ENCODE measurements around the gene CCDC78.

Gene CCDC78

GRCh38 chr16:722835-723633 lies 3.2 kb downstream of the CCDC78 start:
- no peak for DNase-seq

GRCh38 chr16:721765-722540 lies 4.3 kb downstream of the CCDC78 start:
- DNase-seq = no peak

DNA sequence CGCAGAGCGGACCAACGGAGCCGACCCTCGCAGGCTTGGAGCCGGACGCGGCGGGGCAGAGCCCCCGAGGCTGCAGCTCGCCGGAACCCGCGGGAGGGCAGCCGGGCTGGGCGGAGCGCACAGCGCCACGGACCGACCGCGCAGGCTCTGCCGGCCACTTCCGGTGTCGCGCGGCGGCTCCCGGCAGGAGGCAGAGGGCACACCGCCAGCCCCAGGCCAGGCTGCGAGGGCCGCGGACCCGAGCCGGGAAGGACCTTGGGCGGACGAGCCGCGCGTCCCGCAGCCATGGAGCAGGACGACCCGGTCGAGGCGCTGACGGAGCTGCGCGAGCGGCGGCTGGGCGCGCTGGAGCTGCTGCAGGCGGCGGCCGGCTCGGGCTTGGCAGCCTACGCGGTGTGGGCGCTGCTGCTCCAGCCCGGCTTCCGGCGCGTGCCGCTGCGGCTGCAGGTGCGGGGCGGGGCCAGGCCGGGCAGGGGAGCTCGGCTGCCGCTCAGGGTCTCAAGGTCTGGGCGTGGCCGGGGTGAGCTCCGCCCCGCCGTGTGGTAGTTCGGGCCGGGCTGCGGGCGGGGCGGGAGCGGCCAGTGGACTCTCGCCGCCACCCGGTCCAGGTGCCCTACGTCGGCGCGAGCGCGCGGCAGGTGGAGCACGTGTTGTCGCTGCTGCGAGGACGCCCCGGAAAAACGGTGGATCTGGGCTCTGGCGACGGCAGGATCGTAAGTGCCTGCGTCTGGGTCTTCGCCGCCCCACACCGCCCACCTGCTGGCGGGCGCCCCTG lies 5.1 kb downstream of the CCDC78 start, which contains the start of gene ANTKMT:
TSS of gene ANTKMT (plus strand) at position 157 of the 775 bp plus-strand sequence. CDS start at position 286, 129 bp downstream.
- peak; percentile 83 for DNase-seq

DNA sequence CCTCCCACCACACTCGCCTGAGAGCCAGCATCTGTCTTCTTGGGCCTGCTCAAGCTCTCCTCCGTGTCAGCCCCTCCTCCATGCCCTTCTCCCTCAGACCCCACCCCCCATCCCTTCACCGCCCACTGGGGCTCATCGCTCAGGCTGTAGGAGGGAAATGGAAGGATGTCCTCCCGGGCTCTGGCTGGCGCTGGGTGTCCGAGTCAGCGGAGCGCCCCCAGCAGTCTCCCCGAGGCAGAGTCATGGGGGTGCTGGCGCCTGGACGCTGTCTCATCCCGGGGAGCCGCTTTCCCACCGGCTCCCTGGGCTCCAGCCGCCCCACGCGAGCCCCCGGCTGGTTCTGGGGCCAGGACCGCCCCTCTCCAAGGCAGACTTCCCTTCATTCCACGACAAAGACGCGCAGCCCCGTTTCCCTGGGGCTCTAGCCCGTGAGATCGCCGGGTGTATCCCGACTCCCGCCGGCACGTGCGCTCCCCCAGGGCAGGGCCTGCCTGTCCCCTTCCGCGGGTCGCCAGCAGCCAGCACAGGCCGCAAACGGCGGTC lies 5.7 kb downstream of the CCDC78 start:
- DNase-seq = peak; percentile 42

DNA sequence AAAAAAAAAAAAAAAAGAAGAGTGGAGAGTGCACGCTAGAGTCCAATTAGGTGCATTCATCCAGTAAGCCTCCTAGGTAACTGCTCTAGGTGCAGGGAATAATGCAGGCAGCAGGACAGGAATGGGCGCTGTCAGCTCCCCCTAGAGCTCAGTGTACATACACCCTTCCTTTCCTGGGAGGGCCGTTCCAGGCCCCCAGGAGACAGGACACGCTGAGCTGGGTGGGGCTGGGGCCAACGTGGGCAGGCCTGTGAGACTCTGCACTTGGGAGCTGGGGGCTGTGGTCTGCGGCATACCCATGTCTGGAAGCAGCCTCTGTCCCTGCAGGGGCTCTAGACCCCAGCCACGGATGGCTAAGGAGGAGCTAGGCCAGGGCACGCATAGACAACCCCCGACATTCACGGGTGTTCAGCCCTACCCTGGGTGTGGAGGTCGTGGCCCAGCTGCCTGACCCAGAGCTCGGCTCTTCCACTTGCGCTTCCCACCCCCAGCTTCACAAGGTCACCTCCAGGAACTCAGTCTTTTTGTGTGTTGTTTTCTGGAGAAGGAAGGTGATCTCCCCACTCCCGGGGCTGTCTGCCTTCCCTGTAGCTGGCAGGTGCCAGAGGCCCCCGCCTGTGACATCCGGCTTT lies 6.3 kb downstream of the CCDC78 start:
- peak; percentile 11 for DNase-seq

DNA sequence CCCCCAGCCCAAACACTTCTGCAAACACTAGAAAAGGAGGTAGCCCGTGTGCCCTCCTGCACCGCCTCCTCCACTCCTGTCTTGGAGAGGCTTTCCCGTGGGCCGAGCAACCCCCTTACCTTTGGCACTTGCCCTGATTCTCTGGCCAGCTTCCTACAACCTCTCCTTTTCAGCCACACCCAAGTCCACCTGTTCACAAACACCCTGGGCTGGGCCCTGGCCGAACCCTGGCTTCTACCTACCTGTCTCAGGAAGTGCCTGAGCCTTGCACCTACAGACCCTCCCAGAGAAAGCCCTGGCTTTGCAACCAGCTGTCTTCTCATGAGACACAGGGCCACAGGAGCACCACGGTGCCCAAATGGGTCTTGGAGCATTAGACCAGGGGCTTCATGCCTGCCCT lies 7.3 kb downstream of the CCDC78 start:
- no peak for DNase-seq

DNA sequence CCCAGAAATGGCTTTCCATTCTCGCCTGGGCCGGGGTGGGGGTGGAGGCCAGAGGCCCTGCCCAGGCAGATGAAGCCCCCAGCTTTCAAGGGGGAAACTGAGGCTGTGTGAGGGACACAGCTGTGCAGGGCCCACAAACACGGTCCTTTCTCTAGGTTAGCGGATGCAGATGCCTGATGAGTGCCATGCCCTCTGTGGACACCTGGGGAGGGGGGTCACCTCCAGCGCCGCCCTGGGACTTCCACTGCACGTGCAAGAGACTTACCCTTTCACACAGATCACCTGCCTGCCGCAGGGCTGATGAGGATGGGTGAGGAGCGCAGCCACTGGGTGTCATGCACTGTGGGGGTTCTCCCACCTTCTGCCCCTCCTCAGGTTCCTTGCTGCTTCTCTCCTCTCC lies 7.9 kb downstream of the CCDC78 start:
- DNase-seq = no peak

DNA sequence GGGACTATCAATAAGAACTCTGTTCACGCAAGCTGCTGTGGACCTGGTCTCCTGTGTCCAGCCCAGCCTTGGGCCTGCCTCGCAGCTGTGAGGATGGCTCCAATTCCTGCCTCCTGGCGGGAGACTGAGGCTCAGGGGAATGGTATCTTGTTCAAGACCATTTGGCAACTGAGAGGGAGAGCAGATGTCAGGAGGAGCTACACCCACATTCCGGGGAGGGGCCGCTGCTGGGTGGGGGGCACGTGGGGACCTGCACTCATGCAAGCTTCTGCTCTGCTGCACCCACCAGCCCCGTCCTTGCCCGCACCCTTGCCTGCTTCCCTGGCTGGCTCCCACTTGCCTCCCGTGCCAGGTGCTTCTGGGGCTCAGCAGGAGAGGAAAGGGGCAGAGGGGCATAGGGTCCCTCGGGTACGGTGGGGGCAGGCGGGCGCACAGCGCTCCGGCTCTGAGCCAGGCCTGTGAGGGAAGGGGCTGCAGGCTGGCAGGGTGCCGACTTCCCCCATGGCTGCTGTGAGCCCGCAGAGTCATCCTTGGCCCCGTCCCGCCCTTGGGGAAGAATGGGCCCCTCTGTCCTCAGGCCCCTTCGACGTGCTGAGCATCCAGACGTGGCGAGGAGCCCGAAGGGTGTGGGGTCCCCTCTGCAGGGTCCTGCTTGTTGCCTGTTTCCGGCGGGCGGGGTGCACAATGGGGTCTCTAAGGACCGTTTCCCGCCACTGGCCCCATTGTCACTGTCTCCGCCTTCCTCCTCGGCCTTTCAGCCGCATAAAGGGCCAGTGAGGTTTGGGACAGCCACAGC lies 8.6 kb downstream of the CCDC78 start:
- no peak for DNase-seq

- DNase-seq = no peak
These were observed 9.4 kb downstream of the CCDC78 start for GRCh38 chr16:716768-717325.

DNA sequence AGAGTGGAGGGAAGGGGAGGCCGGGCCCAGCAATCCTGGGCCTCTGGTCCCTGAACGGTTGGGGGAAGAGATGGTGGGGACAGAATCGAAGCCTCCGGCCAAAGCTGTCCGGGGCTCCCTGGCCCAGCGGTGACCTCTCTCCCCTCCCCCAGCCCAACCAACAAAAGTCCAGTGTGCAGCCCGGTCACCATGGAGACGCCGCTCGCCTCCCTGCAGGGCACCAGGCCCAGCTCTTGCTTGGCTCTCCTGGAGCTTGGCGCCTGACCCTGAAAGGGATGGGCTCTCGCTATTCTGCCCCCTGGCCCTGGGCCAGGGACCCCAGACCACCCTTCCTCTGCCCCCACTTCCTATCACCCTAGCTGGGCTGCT lies 10.1 kb downstream of the CCDC78 start:
- DNase-seq = no peak

GRCh38 chr16:715477-716199 lies 10.6 kb downstream of the CCDC78 start:
- peak; percentile 9 for DNase-seq

DNA sequence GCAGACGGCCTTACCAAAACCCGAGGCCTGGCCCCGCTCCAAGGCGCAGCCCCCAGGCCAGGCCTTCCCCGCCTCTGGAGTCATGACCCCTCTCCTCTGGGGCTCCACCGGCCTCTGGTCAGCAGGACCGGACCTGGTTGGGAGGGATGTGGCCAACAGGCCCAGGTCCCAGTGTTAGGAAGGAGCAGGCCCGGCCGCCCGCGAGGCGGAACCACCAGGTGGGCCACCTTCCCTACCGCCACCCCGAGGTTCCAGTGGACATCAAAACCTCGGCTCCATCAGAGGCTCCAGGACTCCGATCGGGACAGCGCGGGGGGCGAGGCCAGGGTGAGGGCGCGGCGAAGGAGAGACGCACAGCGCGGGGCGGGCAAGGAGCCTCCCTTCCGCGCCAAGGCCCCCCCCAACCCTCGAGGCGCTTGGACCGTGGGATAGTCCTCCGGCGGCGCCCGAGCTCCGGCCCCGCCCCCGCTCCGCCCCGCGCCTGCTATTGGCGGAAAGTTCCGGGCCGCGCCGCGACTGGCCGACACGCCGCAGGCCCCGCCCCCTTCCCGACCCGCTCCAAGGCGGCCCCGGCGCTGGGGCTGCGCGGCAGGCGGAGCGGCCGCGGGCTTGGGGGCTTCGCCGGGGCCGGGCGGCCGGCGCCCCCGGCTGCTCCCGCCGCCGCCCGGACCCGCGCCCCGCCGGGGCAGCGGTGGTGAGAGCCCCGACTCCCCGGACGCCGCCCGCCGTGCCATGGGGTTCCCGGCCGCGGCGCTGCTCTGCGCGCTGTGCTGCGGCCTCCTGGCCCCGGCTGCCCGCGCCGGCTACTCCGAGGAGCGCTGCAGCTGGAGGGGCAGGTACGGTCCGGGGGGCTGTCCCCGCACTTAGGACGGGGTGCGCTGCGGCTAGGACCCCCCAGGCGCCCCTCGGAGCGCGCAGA lies 11.4 kb downstream of the CCDC78 start, which contains the start of gene METRN:
TSS of gene METRN (plus strand) at position 561 of the 919 bp plus-strand sequence. CDS start at position 733, 172 bp downstream.
- DNase-seq = peak; percentile 83

- DNase-seq = no peak
These were observed 12.2 kb downstream of the CCDC78 start for GRCh38 chr16:714079-714478.

GRCh38 chr16:712740-713250 lies 13.4 kb downstream of the CCDC78 start:
- DNase-seq = peak; percentile 38

DNA sequence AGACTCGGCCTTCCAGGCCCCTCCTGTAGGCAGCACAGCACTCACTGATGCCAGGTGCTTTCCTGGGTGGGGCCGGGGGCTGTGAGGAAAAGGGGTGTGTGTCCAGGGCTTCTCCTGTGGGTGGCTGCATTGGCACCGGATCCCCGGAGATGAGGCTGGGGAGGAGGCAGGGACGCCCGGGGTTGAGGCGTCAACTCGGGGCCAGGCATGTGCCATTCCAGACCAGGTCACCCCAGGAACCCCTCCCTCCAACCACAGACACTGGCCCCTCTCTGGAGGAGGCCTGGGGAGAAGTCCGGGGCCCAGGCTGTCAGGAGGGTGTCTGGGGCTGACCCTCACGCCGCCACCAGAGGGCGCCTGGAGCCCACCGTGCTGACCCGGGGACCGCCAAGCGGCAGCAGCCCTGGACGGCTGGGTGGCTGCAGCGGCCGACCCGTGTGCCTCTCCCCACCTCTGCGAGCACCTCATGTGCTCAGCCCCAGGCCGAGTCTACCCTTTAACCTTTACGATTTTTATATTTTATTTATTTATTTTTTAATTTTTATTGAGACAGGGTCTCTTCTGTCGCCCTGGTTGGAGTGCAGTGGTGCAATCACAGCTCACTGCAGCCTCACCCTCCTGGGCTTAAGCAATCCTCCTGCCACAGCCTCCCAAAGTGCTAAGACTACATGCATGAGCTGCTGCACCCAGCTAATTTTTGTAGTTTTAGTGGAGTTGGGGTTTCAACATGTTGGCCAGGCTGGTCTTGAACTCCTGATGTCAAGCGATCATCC lies 14.5 kb downstream of the CCDC78 start:
- peak; percentile 48 for DNase-seq

DNA sequence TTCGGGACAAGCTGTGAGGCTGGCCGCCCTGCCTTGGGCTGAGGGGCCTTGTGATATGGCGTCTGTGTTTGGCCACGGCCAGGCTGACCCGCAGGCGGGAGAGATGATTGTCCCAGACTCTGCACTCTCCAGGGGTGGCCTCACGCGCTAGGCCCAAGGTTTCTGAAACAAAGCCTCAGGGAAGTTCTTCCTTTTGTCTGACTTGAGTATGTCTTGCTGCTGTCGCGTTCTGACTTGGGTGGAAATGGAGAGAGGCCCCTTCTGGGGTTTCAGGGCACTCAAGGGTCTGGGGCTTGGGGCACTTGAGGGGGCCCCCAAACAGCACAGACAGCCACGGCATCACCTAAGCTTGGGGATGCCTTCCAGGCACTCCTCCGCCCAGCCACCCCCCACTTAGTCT lies 15.2 kb downstream of the CCDC78 start:
- DNase-seq = no peak

DNA sequence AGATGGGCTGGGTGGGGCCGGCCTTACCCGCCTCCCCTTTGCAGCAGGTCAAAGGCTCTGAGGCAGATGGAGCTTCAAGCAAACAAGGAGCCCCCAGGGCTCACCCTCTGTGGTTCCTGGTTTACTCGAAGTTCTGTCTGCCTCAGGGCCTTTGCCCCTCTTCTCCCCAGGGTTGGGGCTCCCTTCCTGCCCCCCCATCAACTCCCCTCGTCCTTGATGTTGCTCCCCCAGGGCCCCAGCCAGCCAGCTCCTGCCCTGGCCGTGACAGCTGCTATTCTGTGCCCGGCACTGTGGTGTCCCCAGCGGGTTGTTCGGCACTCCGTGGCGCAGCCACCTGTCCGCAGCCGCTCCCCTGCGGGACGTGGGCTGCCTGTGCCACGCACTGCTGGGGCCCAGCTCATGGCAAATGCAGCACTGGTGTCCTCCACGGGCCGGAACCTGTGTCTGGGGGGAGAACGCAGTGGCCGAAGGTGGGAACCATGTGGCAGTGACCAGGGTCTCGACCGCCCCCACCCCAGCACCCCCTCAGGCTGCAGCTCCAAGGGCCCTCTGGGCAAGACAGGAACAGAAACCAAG lies 15.7 kb downstream of the CCDC78 start:
- no peak for DNase-seq

Data from NCI-H1436 (cell line).